ENCODE results near the gene SOX9. TPM values are rescaled to one million over a fixed set of nuclear protein-coding genes. Genes with fewer than 3 reads are reported as not detected.

SOX9 gene
- total and polyA plus RNA-seq, 4 donors, result 0.42 to 1.7 (median 0.99) TPM

- TF ChIP-seq CTCF (IDR thresholded peaks at IDR 0.05; ENCODE audit: low read depth, low read length, missing input control), result peak; percentile 16
- TF ChIP-seq YY1 (IDR thresholded peaks at IDR 0.05), result no peak
- peak in 1 of 2 donors; percentile 88 for TF ChIP-seq EGR1 (IDR thresholded peaks at IDR 0.05; ENCODE audit: low read depth in 2 of 2)
- TF ChIP-seq, protein P1, sequence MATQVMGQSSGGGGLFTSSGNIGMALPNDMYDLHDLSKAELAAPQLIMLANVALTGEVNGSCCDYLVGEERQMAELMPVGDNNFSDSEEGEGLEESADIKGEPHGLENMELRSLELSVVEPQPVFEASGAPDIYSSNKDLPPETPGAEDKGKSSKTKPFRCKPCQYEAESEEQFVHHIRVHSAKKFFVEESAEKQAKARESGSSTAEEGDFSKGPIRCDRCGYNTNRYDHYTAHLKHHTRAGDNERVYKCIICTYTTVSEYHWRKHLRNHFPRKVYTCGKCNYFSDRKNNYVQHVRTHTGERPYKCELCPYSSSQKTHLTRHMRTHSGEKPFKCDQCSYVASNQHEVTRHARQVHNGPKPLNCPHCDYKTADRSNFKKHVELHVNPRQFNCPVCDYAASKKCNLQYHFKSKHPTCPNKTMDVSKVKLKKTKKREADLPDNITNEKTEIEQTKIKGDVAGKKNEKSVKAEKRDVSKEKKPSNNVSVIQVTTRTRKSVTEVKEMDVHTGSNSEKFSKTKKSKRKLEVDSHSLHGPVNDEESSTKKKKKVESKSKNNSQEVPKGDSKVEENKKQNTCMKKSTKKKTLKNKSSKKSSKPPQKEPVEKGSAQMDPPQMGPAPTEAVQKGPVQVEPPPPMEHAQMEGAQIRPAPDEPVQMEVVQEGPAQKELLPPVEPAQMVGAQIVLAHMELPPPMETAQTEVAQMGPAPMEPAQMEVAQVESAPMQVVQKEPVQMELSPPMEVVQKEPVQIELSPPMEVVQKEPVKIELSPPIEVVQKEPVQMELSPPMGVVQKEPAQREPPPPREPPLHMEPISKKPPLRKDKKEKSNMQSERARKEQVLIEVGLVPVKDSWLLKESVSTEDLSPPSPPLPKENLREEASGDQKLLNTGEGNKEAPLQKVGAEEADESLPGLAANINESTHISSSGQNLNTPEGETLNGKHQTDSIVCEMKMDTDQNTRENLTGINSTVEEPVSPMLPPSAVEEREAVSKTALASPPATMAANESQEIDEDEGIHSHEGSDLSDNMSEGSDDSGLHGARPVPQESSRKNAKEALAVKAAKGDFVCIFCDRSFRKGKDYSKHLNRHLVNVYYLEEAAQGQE (IDR thresholded peaks at IDR 0.05), result peak; percentile 18
- TF ChIP-seq MAX (IDR thresholded peaks at IDR 0.05), result peak; percentile 21
These were observed 31.0 kb downstream of the SOX9 start (continued) for GRCh38 chr17:72151565-72152386.

DNA sequence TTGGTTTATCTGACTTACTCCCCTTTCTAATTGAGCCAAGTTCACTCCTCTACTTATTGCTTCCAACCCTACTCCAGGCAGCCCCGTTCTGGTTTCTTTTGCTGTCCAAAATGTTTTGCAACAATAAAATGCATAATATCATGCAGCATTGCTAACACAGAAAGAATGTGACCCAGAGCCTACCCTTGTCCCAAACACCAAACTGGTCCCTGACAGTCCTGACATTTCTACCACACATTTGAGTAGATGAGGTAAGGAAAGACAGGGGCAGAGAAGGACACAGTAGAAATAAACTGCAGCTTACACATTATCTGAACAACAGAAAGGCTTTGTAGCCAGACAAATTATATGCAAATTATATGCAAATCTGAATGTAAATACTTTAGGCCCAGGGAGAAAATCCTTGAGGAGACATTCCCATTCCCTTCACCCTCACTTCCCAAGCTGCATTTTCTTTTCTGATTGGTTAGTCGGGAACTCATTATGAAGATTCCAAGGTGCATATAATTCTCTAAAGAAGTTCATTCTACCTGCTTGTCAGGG is 31.6 kb downstream of the SOX9 start:
- no peak overlapping the region for H3K27ac ChIP-seq (ENCODE audit: low read depth in 1 of 2, low read length in 2 of 2)
- no peaks in the 10 kb centered on the region for H3K36me3 ChIP-seq (ENCODE audit: control insufficient read depth in 4 of 4, insufficient read depth in 3 of 4, low read depth in 1 of 4, low read length in 3 of 4)
- no peaks in the 10 kb centered on the region for H3K9me3 ChIP-seq (ENCODE audit: control insufficient read depth in 4 of 4, low read length in 3 of 4)
- H3K27me3 ChIP-seq (ENCODE audit: control insufficient read depth in 4 of 4, insufficient read depth in 4 of 4, low read length in 3 of 4), result peaks cover 0 to 2% (median 0%) of the 10 kb centered on the region in 4 donors
- no peak overlapping the region for H3K4me3 ChIP-seq (ENCODE audit: low read depth in 1 of 3, low read length in 3 of 3)
- no peak for TF ChIP-seq HNF4A (conservative IDR thresholded peaks at IDR 0.05)
- no peak for TF ChIP-seq CTCF (IDR thresholded peaks at IDR 0.05; ENCODE audit: low read depth, low read length, missing input control)
- TF ChIP-seq HNF4G (IDR thresholded peaks at IDR 0.05), result no peak
- TF ChIP-seq, protein P2, sequence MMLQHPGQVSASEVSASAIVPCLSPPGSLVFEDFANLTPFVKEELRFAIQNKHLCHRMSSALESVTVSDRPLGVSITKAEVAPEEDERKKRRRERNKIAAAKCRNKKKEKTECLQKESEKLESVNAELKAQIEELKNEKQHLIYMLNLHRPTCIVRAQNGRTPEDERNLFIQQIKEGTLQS (IDR thresholded peaks at IDR 0.05), result no peak
- no peak for TF ChIP-seq FOXA2 (IDR thresholded peaks at IDR 0.05)
- TF ChIP-seq SP1 (IDR thresholded peaks at IDR 0.05), result no peak
- TF ChIP-seq FOXA1 (IDR thresholded peaks at IDR 0.05), result no peak
- no peak for TF ChIP-seq YY1 (IDR thresholded peaks at IDR 0.05)
- no peak for TF ChIP-seq GABPA (IDR thresholded peaks at IDR 0.05 in 1 of 2, conservative IDR thresholded peaks at IDR 0.05 in 1 of 2)
- TF ChIP-seq, protein P1 (IDR thresholded peaks at IDR 0.05), result no peak
- no peak for TF ChIP-seq JUND (IDR thresholded peaks at IDR 0.05)
- no peak for TF ChIP-seq EGR1 (IDR thresholded peaks at IDR 0.05; ENCODE audit: low read depth in 2 of 2)
- no peak for TF ChIP-seq NR2F2 (IDR thresholded peaks at IDR 0.05)
- TF ChIP-seq MAX (IDR thresholded peaks at IDR 0.05), result no peak
- no peak for TF ChIP-seq TAF1 (conservative IDR thresholded peaks at IDR 0.05)
- TF ChIP-seq ZBTB33 (IDR thresholded peaks at IDR 0.05), result no peak
- no peak for TF ChIP-seq RAD21 (IDR thresholded peaks at IDR 0.05)
- TF ChIP-seq RXRA (IDR thresholded peaks at IDR 0.05), result no peak
- no peaks in the 10 kb centered on the region for H3K4me1 ChIP-seq (ENCODE audit: control insufficient read depth in 4 of 4, insufficient read depth in 4 of 4, low read length in 3 of 4)
- no peak overlapping the region for H3K9ac ChIP-seq (ENCODE audit: low read depth in 1 of 2, low read length in 2 of 2)
- WGBS, result 85% methylated on average over 2 of the region's 2 CpGs
- no peak for DNase-seq (ENCODE audit: low spot score)
